Cardiac muscle cell (in vitro differentiated cells and primary cell): Measurements from ENCODE around the gene PTPRD. TPM values are rescaled to one million over a fixed set of nuclear protein-coding genes. Genes with fewer than 3 reads are reported as not detected.

Experiments
- DNase-seq, 2 donors: peaks; one replicate each; pipeline versions ENCODE4 v3.0.0 to v3.0.0-alpha.2; 2010 to 2017; ENCODE audit warnings: low read depth in 1 of 2, low spot score in 1 of 2
- H3K27ac ChIP-seq: fragments of 200-600 bp; sonication (generic); 2 replicates; pipeline ENCODE4 v1.5.1; 2016
- H3K27me3 ChIP-seq: fragments of 200-600 bp; sonication (generic); 2 replicates; pipeline ENCODE4 v1.6.0; 2016; ENCODE audit warnings: control low read depth
- H3K36me3 ChIP-seq: fragments of 200-600 bp; sonication (generic); 2 replicates; pipeline ENCODE4 v1.5.1; 2016; ENCODE audit warnings: control low read depth
- H3K4me1 ChIP-seq: fragments of 200-600 bp; sonication (generic); 2 replicates; pipeline ENCODE4 v1.8.1; 2017; ENCODE audit warnings: low read depth, mild to moderate bottlenecking, mixed run types
- H3K4me3 ChIP-seq: fragments of 200-600 bp; sonication (generic); 2 replicates; pipeline ENCODE4 v1.5.1; 2016; ENCODE audit warnings: mild to moderate bottlenecking
- H3K9me3 ChIP-seq: fragments of 200-600 bp; sonication (generic); 2 replicates; pipeline ENCODE4 v1.5.1; 2017; ENCODE audit warnings: low read depth, mild to moderate bottlenecking, control low read depth
- polyA plus RNA-seq: library from polyadenylated mRNA; unstranded; fragments of >200 nt; fragmentation: Nextera tagmentation; extraction: Ambion mirVana; gene quantifications from 2 replicates; pipeline ENCODE4 v1.2.1, GENCODE V29; 2016
- total RNA-seq: library from RNA; depleted of rRNA; stranded (reverse); fragments of >200 nt; gene quantifications from 2 replicates; pipeline ENCODE4 v1.2.3, GENCODE V29; 2016
- TF ChIP-seq, protein P1 (sequence below): IDR thresholded peaks from 2 replicates; pipeline ENCODE4 v1.5.1; 2012; ENCODE audit warnings: low read depth, mild to moderate bottlenecking, low read length

PTPRD gene
- total and polyA plus RNA-seq, 2 experiments from 2014 or later, result 37.0 to 287 TPM

DNA sequence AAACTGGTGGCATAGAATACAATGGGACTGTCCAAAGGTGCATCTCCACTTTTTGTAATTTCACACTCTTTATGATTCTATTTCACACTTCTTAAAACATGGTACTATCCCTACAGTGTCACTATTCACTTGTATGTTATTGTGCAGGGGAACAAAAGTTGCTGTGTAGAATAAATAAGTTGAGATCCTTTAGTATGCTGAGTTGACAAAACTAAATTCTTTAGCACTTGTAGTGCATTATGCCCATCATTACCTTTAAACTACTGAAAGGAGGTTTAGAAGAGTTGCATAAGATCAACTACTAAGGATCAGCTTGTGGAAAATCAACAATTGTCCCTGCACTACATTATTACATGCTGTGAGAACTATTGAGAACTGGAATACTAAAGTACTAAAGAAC lies 1380.9 kb downstream of the PTPRD start:
- DNase-seq, result no peak
- TF ChIP-seq, protein P1, sequence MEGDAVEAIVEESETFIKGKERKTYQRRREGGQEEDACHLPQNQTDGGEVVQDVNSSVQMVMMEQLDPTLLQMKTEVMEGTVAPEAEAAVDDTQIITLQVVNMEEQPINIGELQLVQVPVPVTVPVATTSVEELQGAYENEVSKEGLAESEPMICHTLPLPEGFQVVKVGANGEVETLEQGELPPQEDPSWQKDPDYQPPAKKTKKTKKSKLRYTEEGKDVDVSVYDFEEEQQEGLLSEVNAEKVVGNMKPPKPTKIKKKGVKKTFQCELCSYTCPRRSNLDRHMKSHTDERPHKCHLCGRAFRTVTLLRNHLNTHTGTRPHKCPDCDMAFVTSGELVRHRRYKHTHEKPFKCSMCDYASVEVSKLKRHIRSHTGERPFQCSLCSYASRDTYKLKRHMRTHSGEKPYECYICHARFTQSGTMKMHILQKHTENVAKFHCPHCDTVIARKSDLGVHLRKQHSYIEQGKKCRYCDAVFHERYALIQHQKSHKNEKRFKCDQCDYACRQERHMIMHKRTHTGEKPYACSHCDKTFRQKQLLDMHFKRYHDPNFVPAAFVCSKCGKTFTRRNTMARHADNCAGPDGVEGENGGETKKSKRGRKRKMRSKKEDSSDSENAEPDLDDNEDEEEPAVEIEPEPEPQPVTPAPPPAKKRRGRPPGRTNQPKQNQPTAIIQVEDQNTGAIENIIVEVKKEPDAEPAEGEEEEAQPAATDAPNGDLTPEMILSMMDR, result no peak
- H3K4me1 ChIP-seq, result no peaks in the 10 kb centered on the region
- H3K4me3 ChIP-seq, result no peak overlapping the region
- H3K9me3 ChIP-seq, result no peaks in the 10 kb centered on the region
- no peaks in the 10 kb centered on the region for H3K27me3 ChIP-seq
- H3K27ac ChIP-seq, result no peak overlapping the region
- H3K36me3 ChIP-seq, result no peaks in the 10 kb centered on the region

DNA sequence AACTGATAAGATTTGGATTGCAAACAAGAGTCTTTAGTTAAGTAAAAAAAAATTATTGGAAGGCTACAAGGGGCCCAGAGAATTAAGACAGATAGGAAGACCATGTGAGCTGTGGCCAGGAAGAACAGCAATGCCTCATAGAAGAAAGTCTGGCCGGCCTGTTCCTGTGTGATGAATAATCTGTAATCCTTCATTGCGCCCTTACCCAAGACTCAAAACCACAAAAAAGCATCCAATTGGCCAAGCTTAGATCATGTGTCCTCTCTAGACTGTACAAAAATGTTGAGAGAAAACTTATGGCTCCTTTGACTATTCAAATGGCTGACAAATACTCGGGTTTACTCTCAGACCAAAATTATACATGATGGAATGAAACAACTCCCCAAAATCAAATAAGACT lies 1383.5 kb downstream of the PTPRD start:
- Histone ChIP-seq H3K4me3 (no peak overlapping the region), H3K9me3 (no peaks in the 10 kb centered on the region), H3K27ac (no peak overlapping the region), H3K27me3 (no peaks in the 10 kb centered on the region), H3K36me3 (no peaks in the 10 kb centered on the region), H3K4me1 (no peaks in the 10 kb centered on the region)
- TF ChIP-seq, protein P1, result no peak
- DNase-seq, result no peak

DNA sequence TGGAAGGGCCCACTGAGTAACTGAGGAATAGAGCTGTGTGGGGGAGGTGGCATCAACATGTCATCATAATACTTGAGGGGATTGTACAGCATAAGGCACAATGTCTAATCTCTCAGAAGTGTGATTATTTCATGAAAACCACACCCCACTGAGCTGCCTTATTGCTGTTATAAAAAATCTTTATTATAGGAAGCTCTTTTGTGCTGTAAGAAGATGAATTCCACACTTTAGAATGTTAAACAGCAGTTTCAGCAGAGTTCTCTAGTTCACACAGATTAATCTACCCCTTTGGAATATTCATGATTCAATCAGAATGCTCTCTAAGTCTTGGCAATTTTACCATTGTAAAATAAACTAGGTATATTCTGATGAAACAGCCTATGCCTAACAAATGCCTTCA lies 1389.6 kb downstream of the PTPRD start:
- TF ChIP-seq, protein P1, result no peak
- DNase-seq, result no peak
- H3K27ac ChIP-seq, result no peak overlapping the region
- no peak overlapping the region for H3K4me3 ChIP-seq
- no peaks in the 10 kb centered on the region for H3K36me3 ChIP-seq
- no peaks in the 10 kb centered on the region for H3K4me1 ChIP-seq
- no peaks in the 10 kb centered on the region for H3K9me3 ChIP-seq
- no peaks in the 10 kb centered on the region for H3K27me3 ChIP-seq

DNA sequence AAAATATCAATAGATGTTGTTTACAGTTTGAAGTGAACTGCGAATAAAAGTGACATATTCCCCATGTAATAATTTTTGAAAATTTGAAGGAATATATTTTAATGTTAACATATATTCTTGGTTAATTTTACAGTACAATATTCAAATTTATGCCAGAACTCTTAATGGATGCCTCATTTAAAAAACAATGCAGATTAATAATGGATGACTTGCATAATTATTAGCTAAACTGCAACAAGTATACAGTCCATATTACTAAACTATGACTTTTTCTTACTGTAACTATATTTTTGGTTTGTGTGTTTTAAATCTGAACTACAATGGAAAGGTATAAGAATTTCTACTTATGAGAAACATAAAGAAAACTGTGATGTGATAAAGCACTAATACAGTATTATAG lies 1390.1 kb downstream of the PTPRD start:
- TF ChIP-seq, protein P1, result no peak
- Histone ChIP-seq H3K9me3 (no peaks in the 10 kb centered on the region), H3K4me3 (no peak overlapping the region), H3K27me3 (no peaks in the 10 kb centered on the region), H3K36me3 (no peaks in the 10 kb centered on the region), H3K27ac (no peak overlapping the region), H3K4me1 (no peaks in the 10 kb centered on the region)
- DNase-seq, result no peak

DNA sequence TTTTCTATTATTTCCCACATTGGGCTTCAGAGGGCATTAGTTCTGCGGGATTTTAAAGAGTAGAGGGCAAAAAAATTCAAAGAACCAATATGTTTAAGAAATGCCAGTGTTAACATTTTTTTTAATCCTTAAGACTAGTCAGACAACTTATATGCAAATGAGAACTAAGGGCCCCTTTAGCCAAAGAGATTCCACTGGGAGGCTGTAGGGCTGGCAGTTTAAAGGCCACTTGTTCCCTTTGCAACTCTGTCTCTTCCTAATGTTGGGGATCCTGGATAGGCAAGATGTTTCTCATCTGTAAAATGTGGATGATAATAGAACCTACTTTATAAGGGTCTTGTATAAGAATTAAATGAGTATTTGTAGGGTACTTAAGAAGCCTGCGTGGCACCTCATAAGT lies 1395.9 kb downstream of the PTPRD start:
- TF ChIP-seq, protein P1, result no peak
- no peaks in the 10 kb centered on the region for H3K9me3 ChIP-seq
- DNase-seq, result no peak
- no peaks in the 10 kb centered on the region for H3K27me3 ChIP-seq
- H3K4me3 ChIP-seq, result no peak overlapping the region
- no peaks in the 10 kb centered on the region for H3K4me1 ChIP-seq
- no peaks in the 10 kb centered on the region for H3K36me3 ChIP-seq
- no peak overlapping the region for H3K27ac ChIP-seq

DNA sequence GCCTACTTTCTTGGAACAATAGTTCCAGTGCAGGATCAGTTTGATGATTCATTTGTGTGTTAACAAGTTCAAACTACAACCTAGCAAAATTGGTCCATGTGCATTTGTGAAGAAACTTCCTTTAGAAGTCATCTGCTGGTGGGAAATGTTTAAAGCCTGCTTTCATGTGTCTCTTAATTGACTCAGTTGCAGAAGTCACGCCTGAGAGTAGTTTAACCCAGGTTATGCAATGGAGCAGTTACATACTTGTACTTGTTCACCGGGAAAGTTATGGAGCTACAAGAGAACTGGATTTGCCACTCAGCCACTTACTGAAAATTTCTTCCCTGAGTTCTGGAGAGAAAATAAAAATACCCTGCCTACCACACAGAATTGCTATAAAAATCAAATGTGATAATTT lies 1397.8 kb downstream of the PTPRD start:
- DNase-seq, result no peak
- Histone ChIP-seq H3K9me3 (no peaks in the 10 kb centered on the region), H3K27ac (no peak overlapping the region), H3K4me3 (no peak overlapping the region), H3K4me1 (no peaks in the 10 kb centered on the region), H3K27me3 (no peaks in the 10 kb centered on the region), H3K36me3 (no peaks in the 10 kb centered on the region)
- TF ChIP-seq, protein P1, result no peak
